ENCODE results near the gene RAB33B.
A peak's percentile ranks its signal among the peaks of the same experiment; 100 is the strongest.

- TF ChIP-seq CTCF (conservative IDR thresholded peaks at IDR 0.05; ENCODE audit: low read length) (0 out of 2 replicates have a peak, but pooled peaks have one; percentile 26), EZH2phosphoT487 (IDR thresholded peaks at IDR 0.05; ENCODE audit: borderline replicate concordance, low read depth, low read length) (no peak)
Observed at GRCh38 chr4:139457318-139457717, 3.4 kb downstream of the RAB33B start.

Measured in OCI-LY7 (cell line).